ENCODE data around the gene GCFC2.
A peak's percentile ranks its signal among the peaks of the same experiment; 100 is the strongest.

Gene GCFC2

DNA sequence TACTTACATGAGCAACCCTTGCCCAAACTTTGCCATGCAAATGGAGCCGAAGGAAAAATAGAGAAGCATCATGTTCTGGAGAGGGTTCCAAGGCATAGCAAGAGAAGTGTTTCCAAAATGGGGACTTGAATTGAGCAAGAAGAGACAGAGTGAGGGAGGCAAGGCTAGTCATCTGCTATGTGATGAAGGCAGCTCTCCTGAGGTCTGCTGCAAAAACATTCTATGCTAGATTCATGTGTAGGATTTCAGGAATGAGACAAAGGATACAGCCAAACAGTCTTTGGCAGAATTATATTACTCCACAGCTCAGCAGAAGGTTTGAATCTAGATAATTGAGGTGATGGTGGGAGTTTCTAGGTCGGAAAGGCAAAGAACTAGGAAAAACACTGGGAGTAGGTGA is 88.2 kb downstream of the GCFC2 start:
- DNase-seq: no peak

GRCh38 chr2:75621228-75621627 is 89.5 kb downstream of the GCFC2 start:
- DNase-seq: peak; percentile 28

DNA sequence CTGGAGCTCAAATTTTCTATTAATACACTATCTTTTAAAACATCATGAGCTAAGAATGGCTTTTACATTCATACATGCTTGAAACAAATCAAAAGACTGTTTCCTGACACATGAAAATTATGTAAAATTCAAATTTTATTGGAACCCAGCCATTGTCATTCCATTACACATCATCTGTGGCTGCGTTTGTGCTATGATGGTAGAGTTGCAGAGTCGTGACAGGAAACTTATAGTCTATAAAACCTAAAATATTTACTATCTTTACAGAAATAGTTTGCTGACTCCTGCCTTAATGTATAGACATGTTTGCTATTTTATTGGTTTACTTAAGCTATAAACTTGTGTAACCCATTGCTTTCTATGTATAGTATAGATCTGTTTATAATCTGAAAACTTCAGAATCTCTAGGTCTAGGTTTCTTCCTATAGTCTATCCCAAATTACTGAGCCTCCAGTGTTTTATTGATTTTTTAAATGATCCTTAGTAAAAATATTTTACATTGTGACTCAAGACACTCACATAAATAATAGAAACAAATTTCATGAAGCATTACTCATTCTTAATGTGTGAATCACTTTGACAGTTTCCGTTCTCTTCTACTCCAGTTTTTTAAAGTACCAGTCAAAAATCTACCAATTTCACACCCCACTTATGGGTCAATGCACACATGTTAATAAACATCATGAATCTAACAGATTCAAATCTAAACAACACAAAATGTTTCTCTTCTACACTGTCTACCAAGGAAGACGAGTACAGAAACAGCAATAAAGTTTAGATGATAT is 90.6 kb downstream of the GCFC2 start:
- DNase-seq: no peak

DNA sequence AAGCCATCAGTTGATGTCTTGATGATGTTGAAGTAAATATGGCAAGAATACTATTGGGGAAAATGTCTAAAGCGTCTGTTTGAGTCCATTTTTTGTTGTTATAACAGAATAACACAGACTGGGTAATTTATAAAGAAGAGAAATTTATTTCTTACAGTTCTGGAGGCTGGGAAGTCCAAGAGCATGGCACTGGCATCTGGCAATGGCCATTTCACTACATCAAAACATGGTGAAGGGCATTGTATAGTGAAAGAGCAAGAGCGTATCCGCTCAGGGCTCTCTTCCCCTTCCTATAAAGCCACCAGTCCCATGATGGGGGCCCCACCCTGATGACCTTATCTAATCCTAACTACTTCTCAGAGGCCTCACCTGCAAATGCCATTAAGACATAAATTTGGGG is 93.8 kb downstream of the GCFC2 start:
- no peak for DNase-seq

DNA sequence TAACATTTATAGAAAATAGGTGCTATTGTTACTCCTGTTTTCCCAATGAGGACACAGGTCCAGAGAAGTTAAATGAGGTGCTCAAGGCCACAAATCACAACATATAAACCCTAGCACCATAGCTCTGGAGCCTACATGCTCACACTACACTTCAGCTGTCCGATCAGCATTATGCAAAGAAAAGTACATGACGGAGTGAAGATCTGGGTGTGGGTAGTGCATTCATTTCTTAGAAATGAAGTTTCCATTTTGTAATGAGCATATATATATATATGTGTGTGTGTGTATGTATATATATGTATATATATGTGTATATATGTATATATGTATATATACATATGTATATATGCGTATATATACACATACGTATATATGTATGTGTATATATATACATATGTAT is 94.3 kb downstream of the GCFC2 start:
- DNase-seq: no peak

DNA sequence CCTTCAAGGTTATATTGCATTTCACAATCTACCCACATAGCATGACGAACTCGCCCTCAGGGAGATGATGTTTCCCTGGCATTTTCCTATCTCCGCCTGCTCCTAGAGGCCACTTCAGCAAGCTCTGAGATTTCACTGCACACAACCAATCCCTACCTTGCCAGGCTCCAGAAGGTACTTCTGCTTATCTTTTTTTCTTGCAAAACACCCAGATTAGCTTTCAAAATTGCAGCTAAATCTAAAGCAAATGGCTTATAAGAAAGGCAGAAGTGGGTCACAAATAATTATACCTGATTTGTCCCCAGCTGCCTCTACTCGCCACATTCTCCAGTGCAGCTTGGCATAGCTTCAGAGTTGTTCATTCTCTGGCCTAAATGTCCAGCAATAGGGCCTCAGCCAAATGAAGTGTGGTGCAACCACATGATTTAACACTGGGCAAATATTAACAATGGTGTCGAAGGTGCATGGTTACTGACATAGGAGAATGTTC is 96.5 kb downstream of the GCFC2 start:
- DNase-seq: no peak

DNA sequence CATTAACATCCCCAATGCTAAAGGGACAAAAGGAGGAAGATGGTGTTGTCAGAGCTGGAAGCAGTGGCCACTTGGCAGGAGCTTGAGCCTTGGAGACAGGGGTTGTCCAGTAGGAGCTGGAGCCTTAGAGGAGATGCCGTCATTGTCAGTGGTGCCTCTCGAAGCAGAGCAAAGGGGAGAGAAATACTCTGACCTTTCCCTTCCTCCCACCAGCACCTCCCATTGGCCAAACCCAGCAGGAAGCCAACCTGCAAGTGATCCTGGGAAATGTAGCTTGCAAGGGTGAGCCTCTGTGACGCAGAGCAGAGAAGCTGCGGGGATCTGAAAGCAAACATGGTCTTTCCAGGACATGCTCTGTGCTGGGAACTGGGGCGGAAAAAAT is 97.9 kb downstream of the GCFC2 start:
- DNase-seq: no peak
